ENCODE results near the gene JAK1.

- TF ChIP-seq, protein P1, sequence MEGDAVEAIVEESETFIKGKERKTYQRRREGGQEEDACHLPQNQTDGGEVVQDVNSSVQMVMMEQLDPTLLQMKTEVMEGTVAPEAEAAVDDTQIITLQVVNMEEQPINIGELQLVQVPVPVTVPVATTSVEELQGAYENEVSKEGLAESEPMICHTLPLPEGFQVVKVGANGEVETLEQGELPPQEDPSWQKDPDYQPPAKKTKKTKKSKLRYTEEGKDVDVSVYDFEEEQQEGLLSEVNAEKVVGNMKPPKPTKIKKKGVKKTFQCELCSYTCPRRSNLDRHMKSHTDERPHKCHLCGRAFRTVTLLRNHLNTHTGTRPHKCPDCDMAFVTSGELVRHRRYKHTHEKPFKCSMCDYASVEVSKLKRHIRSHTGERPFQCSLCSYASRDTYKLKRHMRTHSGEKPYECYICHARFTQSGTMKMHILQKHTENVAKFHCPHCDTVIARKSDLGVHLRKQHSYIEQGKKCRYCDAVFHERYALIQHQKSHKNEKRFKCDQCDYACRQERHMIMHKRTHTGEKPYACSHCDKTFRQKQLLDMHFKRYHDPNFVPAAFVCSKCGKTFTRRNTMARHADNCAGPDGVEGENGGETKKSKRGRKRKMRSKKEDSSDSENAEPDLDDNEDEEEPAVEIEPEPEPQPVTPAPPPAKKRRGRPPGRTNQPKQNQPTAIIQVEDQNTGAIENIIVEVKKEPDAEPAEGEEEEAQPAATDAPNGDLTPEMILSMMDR (IDR thresholded peaks at IDR 0.05), result no peak
- TF ChIP-seq MLX (CRISPR knock-in tag; IDR thresholded peaks at IDR 0.05), result no peak
- no peak for TF ChIP-seq ZBTB43 (CRISPR knock-in tag; IDR thresholded peaks at IDR 0.05)
- no peak for TF ChIP-seq NFYB (CRISPR knock-in tag; conservative IDR thresholded peaks at IDR 0.05; ENCODE audit: low read depth)
- no peak for TF ChIP-seq NR3C1 (CRISPR knock-in tag; conservative IDR thresholded peaks at IDR 0.05; ENCODE audit: low read depth)
These were observed 18.4 kb upstream of the JAK1 start for GRCh38 chr1:64984737-64985136.

Data from WTC11 (cell line).